Measurements from ENCODE around the gene OTOP2.

OTOP2 gene

DNA sequence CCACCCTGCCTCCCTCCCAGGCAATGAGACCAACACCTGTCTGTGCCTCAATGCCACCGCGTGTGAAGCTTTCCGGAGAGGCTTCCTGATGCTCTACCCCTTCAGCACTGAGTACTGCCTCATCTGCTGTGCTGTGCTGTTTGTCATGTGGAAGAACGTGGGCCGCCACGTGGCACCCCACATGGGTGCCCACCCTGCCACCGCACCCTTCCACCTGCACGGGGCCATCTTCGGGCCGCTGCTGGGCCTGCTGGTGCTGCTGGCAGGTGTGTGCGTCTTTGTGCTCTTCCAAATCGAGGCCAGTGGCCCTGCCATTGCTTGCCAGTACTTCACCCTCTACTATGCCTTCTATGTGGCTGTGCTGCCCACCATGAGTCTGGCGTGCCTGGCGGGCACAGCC is 22.6 kb downstream of the OTOP2 start:
- H3K4me3 ChIP-seq (ENCODE audit: low read length), result no peak overlapping the region
- H3K9me3 ChIP-seq (ENCODE audit: insufficient read depth, low read depth, low read length), result no peaks in the 10 kb centered on the region
- no peak overlapping the region for H3K27ac ChIP-seq (ENCODE audit: low read depth, low read length)
- 0 out of 2 replicates have a peak, but pooled peaks cover 6% of the 10 kb centered on the region for H3K27me3 ChIP-seq (ENCODE audit: insufficient read depth, low read length)
- peaks cover 5% of the 10 kb centered on the region; the same call in 1 of the 2 replicates for H3K4me1 ChIP-seq (ENCODE audit: insufficient read depth, low read length)
- no peaks in the 10 kb centered on the region for H3K36me3 ChIP-seq (ENCODE audit: insufficient read depth, low read length)
- WGBS, result 90% methylated on average over 14 of the region's 14 CpGs
- no peak overlapping the region for H3K9ac ChIP-seq (ENCODE audit: low read depth, low read length)

DNA sequence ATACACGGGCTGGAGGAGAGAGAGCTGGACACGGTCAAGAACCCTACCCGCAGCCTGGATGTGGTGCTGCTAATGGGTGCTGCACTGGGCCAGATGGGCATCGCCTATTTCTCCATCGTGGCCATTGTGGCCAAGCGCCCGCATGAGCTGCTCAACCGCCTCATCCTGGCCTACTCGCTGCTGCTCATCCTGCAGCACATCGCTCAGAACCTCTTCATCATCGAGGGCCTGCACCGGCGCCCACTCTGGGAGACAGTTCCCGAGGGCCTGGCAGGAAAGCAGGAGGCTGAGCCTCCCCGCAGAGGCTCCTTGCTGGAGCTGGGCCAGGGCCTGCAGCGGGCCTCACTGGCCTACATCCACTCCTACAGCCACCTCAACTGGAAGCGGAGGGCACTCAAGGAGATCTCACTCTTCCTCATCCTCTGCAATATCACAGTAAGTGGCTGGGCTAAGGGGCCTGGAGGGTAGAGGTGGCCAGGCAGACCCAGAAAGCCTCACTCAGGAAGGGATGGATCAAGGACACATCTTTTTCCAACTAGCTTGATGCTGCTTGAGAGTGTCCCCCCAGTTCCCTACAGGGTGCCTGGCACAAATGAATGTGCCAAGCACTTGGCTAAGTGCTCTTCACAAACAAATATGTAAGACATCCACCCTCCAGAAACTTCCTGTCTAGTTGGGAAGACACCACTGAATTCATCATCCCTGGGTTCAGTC is 23.1 kb downstream of the OTOP2 start:
- no peak overlapping the region for H3K4me3 ChIP-seq (ENCODE audit: low read length)
- H3K27me3 ChIP-seq (ENCODE audit: insufficient read depth, low read length), result 0 out of 2 replicates have a peak, but pooled peaks cover 3% of the 10 kb centered on the region
- WGBS, result 91% methylated on average over 17 of the region's 17 CpGs
- peaks cover 5% of the 10 kb centered on the region; the same call in 1 of the 2 replicates for H3K4me1 ChIP-seq (ENCODE audit: insufficient read depth, low read length)
- no peaks in the 10 kb centered on the region for H3K36me3 ChIP-seq (ENCODE audit: insufficient read depth, low read length)
- no peaks in the 10 kb centered on the region for H3K9me3 ChIP-seq (ENCODE audit: insufficient read depth, low read depth, low read length)
- H3K9ac ChIP-seq (ENCODE audit: low read depth, low read length), result no peak overlapping the region
- no peak overlapping the region for H3K27ac ChIP-seq (ENCODE audit: low read depth, low read length)

DNA sequence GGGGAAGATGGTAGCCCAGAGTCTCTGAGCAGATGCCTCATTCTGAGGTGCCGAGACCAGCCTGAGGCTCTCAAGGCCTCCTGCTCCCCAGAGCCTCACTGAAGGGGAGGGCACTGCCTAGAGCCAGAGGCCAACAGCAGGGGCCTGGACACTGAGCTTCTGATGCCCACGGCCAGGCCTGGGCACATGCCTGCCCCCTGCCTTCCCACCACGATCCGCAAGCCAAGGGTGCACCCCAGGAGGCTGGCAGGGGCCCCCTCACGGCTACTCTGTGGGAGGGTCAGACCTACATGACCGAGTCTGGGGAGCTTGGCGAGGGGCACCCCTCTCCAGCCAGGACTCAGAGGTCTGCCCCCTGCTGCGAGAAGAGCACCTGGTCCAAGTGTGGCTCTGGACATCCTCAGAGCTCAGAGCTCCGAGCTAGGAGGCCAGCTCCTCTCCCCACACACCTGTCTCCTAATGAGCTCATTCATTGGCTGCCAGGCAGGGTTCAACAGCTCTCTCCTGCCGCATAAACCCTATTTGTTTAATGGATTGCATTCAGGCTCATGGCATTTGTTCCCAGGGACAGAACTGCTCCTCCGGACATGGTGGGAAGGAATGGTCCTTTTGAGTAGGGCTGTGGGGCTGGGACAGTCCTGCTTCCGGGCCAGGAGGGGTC is 25.5 kb downstream of the OTOP2 start:
- H3K9me3 ChIP-seq (ENCODE audit: insufficient read depth, low read depth, low read length), result no peaks in the 10 kb centered on the region
- H3K4me1 ChIP-seq (ENCODE audit: insufficient read depth, low read length), result no peaks in the 10 kb centered on the region; the same call in 1 of the 2 replicates
- no peak overlapping the region for H3K4me3 ChIP-seq (ENCODE audit: low read length)
- H3K36me3 ChIP-seq (ENCODE audit: insufficient read depth, low read length), result no peaks in the 10 kb centered on the region
- WGBS, result 74% methylated on average over 12 of the region's 12 CpGs
- 0 out of 2 replicates have a peak, but pooled peaks cover 3% of the 10 kb centered on the region for H3K27me3 ChIP-seq (ENCODE audit: insufficient read depth, low read length)
- no peak overlapping the region for H3K9ac ChIP-seq (ENCODE audit: low read depth, low read length)
- no peak overlapping the region for H3K27ac ChIP-seq (ENCODE audit: low read depth, low read length)

DNA sequence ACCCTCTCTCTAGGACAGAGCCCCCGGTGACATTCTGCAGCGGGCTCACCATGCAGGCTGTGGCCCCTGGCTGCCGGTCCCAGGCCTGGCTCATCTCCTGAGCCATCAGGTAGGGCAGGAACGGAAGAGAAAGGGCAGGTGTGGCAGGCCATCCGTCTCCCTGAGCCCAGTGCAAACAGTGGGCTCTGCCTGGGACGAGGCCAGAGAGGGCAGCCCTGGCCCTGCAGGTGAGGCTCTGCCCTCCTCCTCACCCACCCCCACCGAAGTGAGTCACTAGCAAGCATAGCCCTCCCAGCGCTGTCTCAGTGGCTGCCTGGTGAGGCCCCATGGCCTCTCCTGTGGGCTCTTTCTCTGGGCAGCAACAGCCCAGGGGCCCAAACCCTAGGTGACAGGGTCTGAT is 26.1 kb downstream of the OTOP2 start:
- 64% methylated on average over 8 of the region's 8 CpGs for WGBS
- H3K27me3 ChIP-seq (ENCODE audit: insufficient read depth, low read length), result 0 out of 2 replicates have a peak, but pooled peaks cover 2% of the 10 kb centered on the region

DNA sequence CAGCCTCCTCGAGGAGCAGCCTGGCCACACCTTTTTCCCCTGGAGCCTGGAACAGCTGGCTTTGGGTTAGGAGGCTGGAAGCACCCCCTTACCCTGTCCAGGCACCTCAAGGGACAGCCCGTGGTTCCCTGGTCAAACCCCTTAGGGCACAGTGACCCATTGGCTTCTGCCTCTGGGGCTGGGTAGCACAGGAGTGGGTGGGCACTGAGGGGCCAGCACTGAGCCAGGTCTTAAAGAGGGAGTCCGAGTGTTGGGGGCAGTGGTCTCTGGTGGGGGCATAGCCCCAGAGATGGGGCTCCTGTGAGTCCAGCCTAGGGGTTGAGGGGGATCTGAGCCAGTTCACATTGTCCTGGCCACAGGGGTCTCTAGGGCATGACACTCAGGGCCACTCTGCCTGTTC is 27.0 kb downstream of the OTOP2 start:
- Histone ChIP-seq H3K9ac (ENCODE audit: low read depth, low read length) (no peak overlapping the region), H3K4me1 (ENCODE audit: insufficient read depth, low read length) (no peaks in the 10 kb centered on the region; the same call in 1 of the 2 replicates), H3K9me3 (ENCODE audit: insufficient read depth, low read depth, low read length) (no peaks in the 10 kb centered on the region), H3K27ac (ENCODE audit: low read depth, low read length) (no peak overlapping the region), H3K4me3 (ENCODE audit: low read length) (no peak overlapping the region), H3K36me3 (ENCODE audit: insufficient read depth, low read length) (no peaks in the 10 kb centered on the region), H3K27me3 (ENCODE audit: insufficient read depth, low read length) (no peaks in the 10 kb centered on the region)
- 88% methylated on average over 3 of the region's 3 CpGs for WGBS

More for the DNA sequence above, 26.1 kb downstream of the OTOP2 start:
- no peaks in the 10 kb centered on the region; the same call in 1 of the 2 replicates for H3K4me1 ChIP-seq (ENCODE audit: insufficient read depth, low read length)
- no peak overlapping the region for H3K27ac ChIP-seq (ENCODE audit: low read depth, low read length)
- no peak overlapping the region for H3K9ac ChIP-seq (ENCODE audit: low read depth, low read length)
- H3K4me3 ChIP-seq (ENCODE audit: low read length), result no peak overlapping the region
- no peaks in the 10 kb centered on the region for H3K36me3 ChIP-seq (ENCODE audit: insufficient read depth, low read length)
- H3K9me3 ChIP-seq (ENCODE audit: insufficient read depth, low read depth, low read length), result no peaks in the 10 kb centered on the region

DNA sequence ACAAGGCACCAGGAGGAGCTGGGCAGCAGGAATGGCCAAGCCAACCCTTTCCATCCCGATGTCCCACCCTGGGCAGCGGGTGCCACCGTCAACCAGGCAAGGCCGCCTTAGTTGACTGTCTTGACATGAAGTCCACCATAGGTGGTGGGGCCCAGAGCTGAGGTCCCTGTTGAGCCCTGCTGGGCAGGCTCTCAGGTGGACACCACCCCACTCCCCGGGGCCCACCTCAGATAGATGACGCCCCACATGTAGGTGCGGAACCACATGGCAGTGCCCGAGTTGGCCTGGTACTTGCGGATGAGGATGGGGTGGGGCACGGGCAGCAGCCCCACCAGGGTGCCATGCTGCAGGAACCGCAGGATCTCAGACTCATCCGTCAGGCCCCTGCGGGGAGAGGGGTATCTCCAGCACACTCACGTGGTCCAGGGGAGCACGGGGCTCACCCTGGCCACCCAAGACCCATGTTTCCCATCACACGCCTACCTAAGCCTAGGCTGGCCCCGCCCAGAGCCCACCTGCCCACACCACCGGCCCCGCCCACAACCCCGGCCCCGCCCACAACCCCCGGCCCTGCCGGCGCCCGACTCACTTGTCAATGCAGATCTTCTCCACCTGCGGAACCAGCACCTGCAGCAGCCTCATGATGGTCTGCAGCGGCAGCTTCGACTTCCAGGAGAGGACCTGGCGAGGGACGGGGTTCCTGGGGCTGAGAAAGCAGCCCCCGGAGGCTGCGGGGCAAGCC is 27.8 kb downstream of the OTOP2 start:
- H3K4me3 ChIP-seq (ENCODE audit: low read length), result no peak overlapping the region
- 80% methylated on average over 32 of the region's 32 CpGs for WGBS
- H3K9ac ChIP-seq (ENCODE audit: low read depth, low read length), result no peak overlapping the region
- H3K27ac ChIP-seq (ENCODE audit: low read depth, low read length), result no peak overlapping the region
- no peaks in the 10 kb centered on the region for H3K9me3 ChIP-seq (ENCODE audit: insufficient read depth, low read depth, low read length)
- no peaks in the 10 kb centered on the region; the same call in 1 of the 2 replicates for H3K4me1 ChIP-seq (ENCODE audit: insufficient read depth, low read length)
- no peaks in the 10 kb centered on the region for H3K36me3 ChIP-seq (ENCODE audit: insufficient read depth, low read length)
- H3K27me3 ChIP-seq (ENCODE audit: insufficient read depth, low read length), result no peaks in the 10 kb centered on the region; the same call in 1 of the 2 replicates

DNA sequence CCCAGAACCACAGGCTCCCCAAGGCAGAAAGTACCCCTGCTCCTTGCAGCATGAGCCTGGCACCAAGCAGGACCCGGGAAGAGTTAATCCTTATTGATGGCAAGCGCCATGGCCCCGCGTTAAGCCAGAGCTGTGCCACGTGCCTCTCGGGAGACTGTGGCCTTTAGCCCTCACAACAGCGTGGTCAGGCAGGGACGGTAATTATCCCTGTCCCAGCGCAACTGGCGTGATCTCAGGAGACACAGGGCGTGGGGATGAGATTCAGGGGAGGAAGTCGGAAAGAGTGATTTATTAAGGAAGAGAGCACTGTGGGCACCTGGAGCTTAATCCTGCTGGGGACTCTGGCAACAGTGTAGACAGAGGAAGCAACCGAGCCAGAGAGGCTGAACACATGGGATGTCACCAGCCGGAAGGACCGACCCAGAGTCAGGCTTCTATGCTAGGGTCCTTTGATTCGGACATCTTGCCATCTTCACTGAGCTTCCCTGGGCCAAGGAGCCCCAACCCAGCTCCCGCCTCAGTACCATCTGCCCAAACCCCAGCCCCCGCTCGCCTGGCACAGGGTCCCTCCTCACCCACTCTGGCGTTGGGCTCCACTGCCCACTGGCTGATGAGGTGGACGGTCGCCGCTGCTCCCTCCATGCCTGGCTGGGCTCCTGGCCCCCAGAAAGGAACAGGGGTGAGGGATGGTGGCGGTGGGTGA is 28.5 kb downstream of the OTOP2 start:
- 91% methylated on average over 24 of the region's 24 CpGs for WGBS
- H3K27ac ChIP-seq (ENCODE audit: low read depth, low read length), result no peak overlapping the region
- no peaks in the 10 kb centered on the region; the same call in 1 of the 2 replicates for H3K27me3 ChIP-seq (ENCODE audit: insufficient read depth, low read length)
- H3K4me3 ChIP-seq (ENCODE audit: low read length), result no peak overlapping the region
- H3K9me3 ChIP-seq (ENCODE audit: insufficient read depth, low read depth, low read length), result no peaks in the 10 kb centered on the region
- no peak overlapping the region for H3K9ac ChIP-seq (ENCODE audit: low read depth, low read length)
- H3K36me3 ChIP-seq (ENCODE audit: insufficient read depth, low read length), result no peaks in the 10 kb centered on the region
- H3K4me1 ChIP-seq (ENCODE audit: insufficient read depth, low read length), result no peaks in the 10 kb centered on the region; the same call in 1 of the 2 replicates

DNA sequence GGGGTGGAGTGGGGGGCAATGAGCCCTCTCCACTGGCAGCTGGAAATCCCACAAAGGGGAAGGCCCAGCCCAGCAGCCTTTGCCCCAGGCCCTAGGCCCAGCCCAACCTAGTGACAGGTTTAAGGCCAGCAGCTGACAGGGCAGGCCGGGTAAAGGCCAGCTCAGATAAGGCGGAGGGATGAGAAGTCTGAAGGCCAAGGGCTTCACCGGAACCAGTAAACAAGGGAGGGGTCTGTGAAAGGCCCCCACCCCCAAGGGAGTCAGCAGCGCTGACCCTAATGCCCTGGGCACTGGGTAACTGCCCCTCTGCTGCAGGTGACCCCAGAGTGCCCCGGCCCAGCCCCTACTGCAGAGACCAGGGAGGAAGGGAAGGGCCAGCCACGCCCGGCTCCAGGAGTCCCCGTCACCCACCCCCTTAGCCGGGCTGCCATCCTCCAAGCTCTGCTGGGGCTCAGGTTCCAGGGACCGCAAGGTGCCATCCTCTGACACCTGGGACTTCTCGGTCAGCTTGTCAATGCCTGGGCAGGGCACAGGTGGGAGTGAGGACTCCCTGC is 29.1 kb downstream of the OTOP2 start:
- no peak overlapping the region for H3K4me3 ChIP-seq (ENCODE audit: low read length)
- no peaks in the 10 kb centered on the region; the same call in 1 of the 2 replicates for H3K4me1 ChIP-seq (ENCODE audit: insufficient read depth, low read length)
- no peaks in the 10 kb centered on the region for H3K9me3 ChIP-seq (ENCODE audit: insufficient read depth, low read depth, low read length)
- 91% methylated on average over 11 of the region's 11 CpGs for WGBS
- no peak overlapping the region for H3K9ac ChIP-seq (ENCODE audit: low read depth, low read length)
- no peak overlapping the region for H3K27ac ChIP-seq (ENCODE audit: low read depth, low read length)
- peaks cover 3% of the 10 kb centered on the region for H3K27me3 ChIP-seq (ENCODE audit: insufficient read depth, low read length)
- H3K36me3 ChIP-seq (ENCODE audit: insufficient read depth, low read length), result no peaks in the 10 kb centered on the region

DNA sequence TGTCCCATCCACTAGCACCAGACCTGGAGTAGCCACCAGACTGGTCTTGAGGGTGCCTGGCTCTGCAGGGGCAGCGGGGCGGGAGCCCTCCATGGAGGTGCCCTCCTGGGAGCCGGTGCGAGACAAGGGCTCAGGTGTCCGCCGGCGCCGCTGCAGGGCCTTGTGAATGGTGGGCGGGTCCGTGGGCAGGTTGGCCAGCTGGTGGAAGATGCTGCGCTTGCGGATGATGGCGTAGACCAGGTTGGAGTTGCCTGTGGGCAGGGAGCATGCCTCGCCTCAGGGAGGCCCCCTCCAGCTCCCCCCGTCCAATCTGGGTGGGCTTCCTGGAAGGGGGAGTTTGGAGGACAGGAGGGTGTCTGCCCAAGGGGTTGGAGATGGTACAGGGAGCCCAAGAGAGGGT is 30.0 kb downstream of the OTOP2 start:
- no peak overlapping the region for H3K9ac ChIP-seq (ENCODE audit: low read depth, low read length)
- no peaks in the 10 kb centered on the region for H3K36me3 ChIP-seq (ENCODE audit: insufficient read depth, low read length)
- no peaks in the 10 kb centered on the region for H3K9me3 ChIP-seq (ENCODE audit: insufficient read depth, low read depth, low read length)
- WGBS, result 91% methylated on average over 15 of the region's 15 CpGs
- no peaks in the 10 kb centered on the region; the same call in 1 of the 2 replicates for H3K4me1 ChIP-seq (ENCODE audit: insufficient read depth, low read length)
- H3K27me3 ChIP-seq (ENCODE audit: insufficient read depth, low read length), result peaks cover 11% of the 10 kb centered on the region
- no peak overlapping the region for H3K4me3 ChIP-seq (ENCODE audit: low read length)
- no peak overlapping the region for H3K27ac ChIP-seq (ENCODE audit: low read depth, low read length)

DNA sequence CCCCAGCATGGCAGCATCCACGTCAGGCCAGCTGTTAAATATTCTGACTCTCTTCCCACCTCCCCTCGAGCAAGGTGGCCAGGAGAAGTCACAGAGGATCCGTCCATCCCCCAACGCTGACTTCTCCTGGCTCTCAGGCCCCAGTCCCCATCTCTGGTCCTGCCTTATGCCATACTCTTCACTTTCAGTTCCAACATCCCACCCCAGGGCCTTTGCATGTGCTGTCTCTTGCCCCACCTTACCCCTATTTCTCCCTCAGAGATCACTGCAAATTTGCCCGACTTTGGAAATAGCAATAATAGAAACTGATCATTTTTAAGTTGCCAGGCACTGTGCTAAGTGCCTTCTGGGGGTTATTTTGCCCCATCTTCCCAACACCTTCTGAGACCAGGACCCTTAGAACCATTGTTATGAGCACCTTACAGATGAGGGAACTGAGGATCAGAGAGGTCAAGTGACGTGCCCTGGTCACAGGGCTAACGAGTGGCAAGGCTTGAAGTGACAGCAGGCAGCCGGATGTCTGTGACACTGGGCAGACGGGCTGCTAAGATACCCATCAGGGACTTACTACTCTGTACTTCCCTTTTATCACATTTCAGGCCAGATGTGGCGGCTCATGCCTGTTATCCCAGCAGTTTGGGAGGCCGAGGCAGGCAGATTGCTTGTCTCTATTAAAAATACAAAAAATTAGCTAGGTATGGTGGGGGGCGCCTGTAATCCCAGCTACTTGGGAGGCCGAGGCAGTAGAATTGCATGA is 30.8 kb downstream of the OTOP2 start:
- no peak overlapping the region for H3K9ac ChIP-seq (ENCODE audit: low read depth, low read length)
- no peaks in the 10 kb centered on the region; the same call in 1 of the 2 replicates for H3K4me1 ChIP-seq (ENCODE audit: insufficient read depth, low read length)
- peaks cover 14% of the 10 kb centered on the region for H3K27me3 ChIP-seq (ENCODE audit: insufficient read depth, low read length)
- 72% methylated on average over 13 of the region's 13 CpGs for WGBS
- H3K27ac ChIP-seq (ENCODE audit: low read depth, low read length), result no peak overlapping the region
- H3K36me3 ChIP-seq (ENCODE audit: insufficient read depth, low read length), result no peaks in the 10 kb centered on the region
- no peak overlapping the region for H3K4me3 ChIP-seq (ENCODE audit: low read length)
- no peaks in the 10 kb centered on the region for H3K9me3 ChIP-seq (ENCODE audit: insufficient read depth, low read depth, low read length)

All from HUES64 (cell line).